ENCODE results near the gene C16orf86. TPM values are rescaled to one million over a fixed set of nuclear protein-coding genes. Genes with fewer than 3 reads are reported as not detected.

C16orf86 gene
- total RNA-seq, 1 experiment from 2014 or later, result 0.79 TPM

DNA sequence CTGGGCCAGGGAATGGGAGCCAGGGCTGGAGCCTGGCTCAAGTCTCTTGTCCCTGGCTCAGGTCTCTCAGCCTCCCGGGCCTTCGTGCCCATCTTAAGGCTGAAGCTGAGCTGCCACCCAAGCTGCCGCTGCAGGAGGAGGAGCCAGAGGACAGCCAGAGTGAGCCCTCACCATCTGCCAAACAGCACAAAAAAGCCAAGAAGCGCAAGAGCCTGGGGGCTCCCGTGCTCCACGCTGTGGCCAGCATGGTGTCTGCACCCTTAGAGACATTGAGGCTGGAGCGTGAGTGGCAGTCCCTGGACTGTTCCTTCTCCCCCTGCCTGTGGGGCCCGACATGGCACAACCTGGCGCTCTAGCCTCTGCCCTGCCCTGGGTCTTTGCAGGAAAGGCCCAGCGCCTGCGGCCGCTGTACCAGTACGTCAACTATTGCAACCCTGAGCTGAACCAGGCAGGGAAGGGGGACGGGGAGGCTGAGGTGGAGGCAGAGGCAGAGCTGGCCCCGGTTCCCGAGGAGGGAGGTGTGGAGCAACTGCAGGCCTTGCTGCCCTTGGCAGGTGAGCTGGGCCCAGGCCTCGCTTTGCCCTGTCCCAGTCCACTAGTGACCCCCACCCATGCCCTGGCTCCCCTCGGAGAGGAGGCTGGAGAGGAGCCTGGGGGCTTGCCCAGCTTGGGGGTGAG lies 1.3 kb downstream of the C16orf86 start:
- DNase-seq (ENCODE audit: low read depth, low spot score) (peak; percentile 77), ATAC-seq (peak; percentile 83)
- no peak overlapping the region for H3K9ac ChIP-seq (ENCODE audit: low read length)
- no peaks in the 10 kb centered on the region for H3K9me3 ChIP-seq (ENCODE audit: control insufficient read depth in 1 of 2, insufficient read depth in 1 of 2, low read depth in 1 of 2, low read length in 2 of 2)
- H3K79me2 ChIP-seq (ENCODE audit: insufficient read depth, low read length), result peaks cover 5% of the 10 kb centered on the region; the same call in 1 of the 2 replicates
- no peaks in the 10 kb centered on the region for H3K27me3 ChIP-seq (ENCODE audit: insufficient read depth, low read length)
- peaks cover 6 to 41% of the 10 kb centered on the region in 2 experiments; a peak in 3 of 4 replicates for H3K4me1 ChIP-seq (ENCODE audit: control insufficient read depth in 1 of 2, insufficient read depth in 2 of 2, low read length in 2 of 2)
- no peak overlapping the region for H2AFZ ChIP-seq (ENCODE audit: low read depth, low read length, poor library complexity, severe bottlenecking)
- no peak overlapping the region for H3K4me2 ChIP-seq (ENCODE audit: low read length)
- intact Hi-C loops (cut with micrococcal nuclease), result loop anchor here (1.0 to 10.0 kb wide), 4 partner anchors 121 to 713 kb away; no protein-coding TSS in a partner anchor
- ChIA-PET CTCF (interaction anchor here (0.6 to 2.7 kb wide), 5 partner anchors 121 to 319 kb away, joined by 3 to 22 read pairs (median 6); partner anchors contain the start of gene ATP6V0D1), POLR2A (no interaction called here), RAD21 (ENCODE audit: low non-redundant PET in 1 of 2, low total read pairs in 2 of 2, uncharacterized antibody in 2 of 2, unreplicated experiment in 2 of 2) (no interaction called here)
- no peaks in the 10 kb centered on the region for H3K36me3 ChIP-seq (ENCODE audit: control insufficient read depth in 1 of 2, insufficient read depth in 2 of 2, low read length in 2 of 2)
- BruUV-seq (replicated peaks), result no TSS peak
- no peaks in the 10 kb centered on the region for H3K9me2 ChIP-seq (ENCODE audit: insufficient read depth)
- H4K20me1 ChIP-seq (ENCODE audit: insufficient read depth), result no peaks in the 10 kb centered on the region
- no peak overlapping the region for H3K4me3 ChIP-seq (replicated peaks in 1 of 2; ENCODE audit: low read depth in 1 of 2, low read length in 2 of 2)
- peak overlapping the region; percentile 50; the same call in 1 of the 2 replicates for H3K27ac ChIP-seq (ENCODE audit: low read depth, low read length)
- TF ChIP-seq, protein P1, sequence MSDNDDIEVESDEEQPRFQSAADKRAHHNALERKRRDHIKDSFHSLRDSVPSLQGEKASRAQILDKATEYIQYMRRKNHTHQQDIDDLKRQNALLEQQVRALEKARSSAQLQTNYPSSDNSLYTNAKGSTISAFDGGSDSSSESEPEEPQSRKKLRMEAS (IDR thresholded peaks at IDR 0.05), result no peak
- no peak for TF ChIP-seq POLR2A (IDR thresholded peaks at IDR 0.05; ENCODE audit: borderline replicate concordance, extremely low read depth, insufficient read depth, insufficient read length)
- no peak for TF ChIP-seq SIN3A (IDR thresholded peaks at IDR 0.05; ENCODE audit: low read depth)
- TF ChIP-seq EZH2phosphoT487 (IDR thresholded peaks at IDR 0.05; ENCODE audit: borderline replicate concordance), result no peak
- TF ChIP-seq CEBPB (IDR thresholded peaks at IDR 0.05; ENCODE audit: low read depth), result no peak
- TF ChIP-seq POLR2AphosphoS5 (IDR thresholded peaks at IDR 0.05; ENCODE audit: low read depth, low read length), result peak; percentile 26; the same call in 1 of the 2 replicates
- TF ChIP-seq, protein P2, sequence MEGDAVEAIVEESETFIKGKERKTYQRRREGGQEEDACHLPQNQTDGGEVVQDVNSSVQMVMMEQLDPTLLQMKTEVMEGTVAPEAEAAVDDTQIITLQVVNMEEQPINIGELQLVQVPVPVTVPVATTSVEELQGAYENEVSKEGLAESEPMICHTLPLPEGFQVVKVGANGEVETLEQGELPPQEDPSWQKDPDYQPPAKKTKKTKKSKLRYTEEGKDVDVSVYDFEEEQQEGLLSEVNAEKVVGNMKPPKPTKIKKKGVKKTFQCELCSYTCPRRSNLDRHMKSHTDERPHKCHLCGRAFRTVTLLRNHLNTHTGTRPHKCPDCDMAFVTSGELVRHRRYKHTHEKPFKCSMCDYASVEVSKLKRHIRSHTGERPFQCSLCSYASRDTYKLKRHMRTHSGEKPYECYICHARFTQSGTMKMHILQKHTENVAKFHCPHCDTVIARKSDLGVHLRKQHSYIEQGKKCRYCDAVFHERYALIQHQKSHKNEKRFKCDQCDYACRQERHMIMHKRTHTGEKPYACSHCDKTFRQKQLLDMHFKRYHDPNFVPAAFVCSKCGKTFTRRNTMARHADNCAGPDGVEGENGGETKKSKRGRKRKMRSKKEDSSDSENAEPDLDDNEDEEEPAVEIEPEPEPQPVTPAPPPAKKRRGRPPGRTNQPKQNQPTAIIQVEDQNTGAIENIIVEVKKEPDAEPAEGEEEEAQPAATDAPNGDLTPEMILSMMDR (IDR thresholded peaks at IDR 0.05 in 2 of 3, conservative IDR thresholded peaks at IDR 0.05 in 1 of 3; ENCODE audit: borderline replicate concordance in 1 of 3, insufficient read depth in 1 of 3, low read depth in 2 of 3, low read length in 2 of 3), result peak in 2 of 3 experiments; percentile 75 to 88; a peak in 4 of 6 replicates
- TF ChIP-seq, protein P3, sequence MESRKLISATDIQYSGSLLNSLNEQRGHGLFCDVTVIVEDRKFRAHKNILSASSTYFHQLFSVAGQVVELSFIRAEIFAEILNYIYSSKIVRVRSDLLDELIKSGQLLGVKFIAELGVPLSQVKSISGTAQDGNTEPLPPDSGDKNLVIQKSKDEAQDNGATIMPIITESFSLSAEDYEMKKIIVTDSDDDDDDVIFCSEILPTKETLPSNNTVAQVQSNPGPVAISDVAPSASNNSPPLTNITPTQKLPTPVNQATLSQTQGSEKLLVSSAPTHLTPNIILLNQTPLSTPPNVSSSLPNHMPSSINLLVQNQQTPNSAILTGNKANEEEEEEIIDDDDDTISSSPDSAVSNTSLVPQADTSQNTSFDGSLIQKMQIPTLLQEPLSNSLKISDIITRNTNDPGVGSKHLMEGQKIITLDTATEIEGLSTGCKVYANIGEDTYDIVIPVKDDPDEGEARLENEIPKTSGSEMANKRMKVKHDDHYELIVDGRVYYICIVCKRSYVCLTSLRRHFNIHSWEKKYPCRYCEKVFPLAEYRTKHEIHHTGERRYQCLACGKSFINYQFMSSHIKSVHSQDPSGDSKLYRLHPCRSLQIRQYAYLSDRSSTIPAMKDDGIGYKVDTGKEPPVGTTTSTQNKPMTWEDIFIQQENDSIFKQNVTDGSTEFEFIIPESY (IDR thresholded peaks at IDR 0.05; ENCODE audit: extremely low read depth, insufficient replicate concordance, low read length), result no peak
- no peak for TF ChIP-seq TCF7L2 (IDR thresholded peaks at IDR 0.05; ENCODE audit: borderline replicate concordance, extremely low read depth, insufficient read depth, insufficient read length)
- TF ChIP-seq CBX3 (IDR thresholded peaks at IDR 0.05; ENCODE audit: low read depth), result no peak
- peak; percentile 39 for TF ChIP-seq YY1 (IDR thresholded peaks at IDR 0.05; ENCODE audit: extremely low read depth, insufficient replicate concordance, low read depth, low read length)
- no peak for TF ChIP-seq JUND (IDR thresholded peaks at IDR 0.05)
- no peak for TF ChIP-seq RAD21 (IDR thresholded peaks at IDR 0.05; ENCODE audit: low read depth)

All from HCT116 (cell line).